HG03139 (cell line): ENCODE results near the gene RNF26.

ENCODE experiments used
- ATAC-seq: cut with Tn5 transposase; IDR thresholded peaks from one replicate; pipeline ENCODE4 v1.9.1; 2021; ENCODE audit not compliant: unreplicated experiment

RNF26 gene

GRCh38 chr11:119335655-119336543 is 1.6 kb downstream of the RNF26 start:
- no peak for ATAC-seq

- no peak for ATAC-seq
Measured at GRCh38 chr11:119336744-119337469, 2.6 kb downstream of the RNF26 start.

GRCh38 chr11:119337581-119338317 is 3.4 kb downstream of the RNF26 start:
- ATAC-seq = no peak

- no peak for ATAC-seq
Measured at GRCh38 chr11:119338318-119338890, 4.1 kb downstream of the RNF26 start.

GRCh38 chr11:119338965-119339588 is 4.8 kb downstream of the RNF26 start:
- no peak for ATAC-seq

GRCh38 chr11:119339589-119340334 is 5.4 kb downstream of the RNF26 start:
- no peak for ATAC-seq

- ATAC-seq = no peak
Measured at GRCh38 chr11:119340335-119341221, 6.3 kb downstream of the RNF26 start, which contains the start of gene C1QTNF5. Gene C1QTNF5 (minus strand): TSS chr11:119340883. CDS start chr11:119340397, 486 bp downstream.

GRCh38 chr11:119341222-119342022 is 7.1 kb downstream of the RNF26 start:
- no peak for ATAC-seq

- ATAC-seq = no peak
Measured at GRCh38 chr11:119342023-119342300, 7.6 kb downstream of the RNF26 start.

- no peak for ATAC-seq
Measured at GRCh38 chr11:119342362-119343130, 8.2 kb downstream of the RNF26 start.

- ATAC-seq = no peak
Measured at GRCh38 chr11:119343726-119344125, 9.4 kb downstream of the RNF26 start.

GRCh38 chr11:119344291-119345010 is 10.1 kb downstream of the RNF26 start:
- ATAC-seq = no peak

- ATAC-seq = no peak
Measured at GRCh38 chr11:119345685-119346084, 11.4 kb downstream of the RNF26 start.

- no peak for ATAC-seq
Measured at GRCh38 chr11:119346605-119347004, 12.3 kb downstream of the RNF26 start, which contains the start of gene MFRP. Gene MFRP (minus strand): TSS chr11:119346705. CDS start chr11:119346513, 192 bp downstream.

- no peak for ATAC-seq
Measured at GRCh38 chr11:119347242-119347641, 12.9 kb downstream of the RNF26 start.

- no peak for ATAC-seq
Measured at GRCh38 chr11:119347940-119348605, 13.7 kb downstream of the RNF26 start.
